ENCODE data around the gene C22orf15. TPM values are rescaled to one million over a fixed set of nuclear protein-coding genes. Genes with fewer than 3 reads are reported as not detected.

C22orf15 gene
- total RNA-seq, 1 donor from 2014 or later: 0.39 TPM

GRCh38 chr22:23801238-23801821, 38.5 kb downstream of the C22orf15 start:
- Histone ChIP-seq H3K4me2 (ENCODE audit: low read length) (no peak overlapping the region), H3K9ac (ENCODE audit: low read length) (no peak overlapping the region), H3K27me3 (ENCODE audit: insufficient read depth, low read length) (no peaks in the 10 kb centered on the region), H3K27ac (ENCODE audit: low read depth, low read length) (no peak overlapping the region), H3K9me3 (ENCODE audit: insufficient read depth, low read depth, low read length) (no peaks in the 10 kb centered on the region), H3K36me3 (ENCODE audit: insufficient read depth, low read length) (peaks cover 49% of the 10 kb centered on the region), H2AFZ (ENCODE audit: low read depth, low read length) (no peak overlapping the region), H3K79me2 (ENCODE audit: insufficient read depth, low read length) (peaks cover 5% of the 10 kb centered on the region), H3K4me3 (ENCODE audit: insufficient read depth, low read depth, low read length) (no peak overlapping the region), H3K4me1 (ENCODE audit: insufficient read depth, low read length) (no peaks in the 10 kb centered on the region), H4K20me1 (ENCODE audit: insufficient read depth, low read length) (peaks cover 18% of the 10 kb centered on the region)
- H3K9me3 Mint-ChIP-seq (ENCODE audit: unreplicated experiment): no peaks in the 10 kb centered on the region
- H3K27me3 Mint-ChIP-seq (ENCODE audit: low read depth, unreplicated experiment): no peaks in the 10 kb centered on the region
- H3K27ac Mint-ChIP-seq (ENCODE audit: unreplicated experiment): no peak overlapping the region
- no peaks in the 10 kb centered on the region for H3K4me1 Mint-ChIP-seq (ENCODE audit: low read depth, unreplicated experiment)
- no peak overlapping the region for H3K4me3 Mint-ChIP-seq (ENCODE audit: unreplicated experiment)
- DNase-seq (ENCODE audit: low read depth) (no peak), FAIRE-seq (no peak)
- TF ChIP-seq EZH2 (IDR thresholded peaks at IDR 0.05; ENCODE audit: insufficient read depth, low read length) (no peak), CTCF (IDR thresholded peaks at IDR 0.05; ENCODE audit: insufficient read depth, low read depth, low read length) (no peak)
- H3K36me3 Mint-ChIP-seq (ENCODE audit: low read depth, unreplicated experiment): peaks cover 25% of the 10 kb centered on the region

GRCh38 chr22:23801886-23802377, 39.1 kb downstream of the C22orf15 start:
- TF ChIP-seq CTCF (IDR thresholded peaks at IDR 0.05; ENCODE audit: insufficient read depth, low read depth, low read length) (no peak), EZH2 (IDR thresholded peaks at IDR 0.05; ENCODE audit: insufficient read depth, low read length) (no peak)
- Mint-ChIP-seq H3K36me3 (ENCODE audit: low read depth, unreplicated experiment) (peaks cover 23% of the 10 kb centered on the region), H3K27ac (ENCODE audit: unreplicated experiment) (no peak overlapping the region), H3K4me3 (ENCODE audit: unreplicated experiment) (no peak overlapping the region), H3K4me1 (ENCODE audit: low read depth, unreplicated experiment) (no peaks in the 10 kb centered on the region), H3K9me3 (ENCODE audit: unreplicated experiment) (no peaks in the 10 kb centered on the region), H3K27me3 (ENCODE audit: low read depth, unreplicated experiment) (no peaks in the 10 kb centered on the region)
- Histone ChIP-seq H3K4me2 (ENCODE audit: low read length) (no peak overlapping the region), H3K9ac (ENCODE audit: low read length) (no peak overlapping the region), H3K4me3 (ENCODE audit: insufficient read depth, low read depth, low read length) (no peak overlapping the region), H3K27me3 (ENCODE audit: insufficient read depth, low read length) (no peaks in the 10 kb centered on the region), H3K79me2 (ENCODE audit: insufficient read depth, low read length) (peaks cover 5% of the 10 kb centered on the region), H3K36me3 (ENCODE audit: insufficient read depth, low read length) (peaks cover 48% of the 10 kb centered on the region), H3K4me1 (ENCODE audit: insufficient read depth, low read length) (no peaks in the 10 kb centered on the region), H3K27ac (ENCODE audit: low read depth, low read length) (no peak overlapping the region), H2AFZ (ENCODE audit: low read depth, low read length) (no peak overlapping the region), H4K20me1 (ENCODE audit: insufficient read depth, low read length) (peaks cover 14% of the 10 kb centered on the region), H3K9me3 (ENCODE audit: insufficient read depth, low read depth, low read length) (no peaks in the 10 kb centered on the region)
- FAIRE-seq (no peak), DNase-seq (ENCODE audit: low read depth) (no peak)
